ENCODE measurements around the gene XXYLT1.

DNA sequence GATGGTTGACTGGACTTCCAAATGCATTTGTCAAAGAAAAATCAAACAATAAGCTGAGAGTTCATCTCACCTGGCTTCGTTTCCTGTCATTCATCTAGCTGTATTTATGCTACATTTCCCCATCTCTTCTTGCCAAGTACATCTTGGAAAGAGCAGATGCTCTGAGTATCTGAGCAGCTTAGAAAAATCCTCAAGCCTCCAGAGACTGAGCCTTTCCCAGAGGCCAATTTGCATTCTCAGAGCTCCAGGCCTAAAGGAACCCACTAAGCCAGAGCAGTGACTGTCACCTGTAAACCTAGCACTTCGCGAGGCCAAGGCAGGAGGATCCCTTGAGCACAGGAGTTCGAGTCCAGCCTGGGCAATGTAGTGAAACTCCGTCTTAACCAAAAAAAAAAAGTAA lies 100.5 kb downstream of the XXYLT1 start:
- TF ChIP-seq, protein P1, sequence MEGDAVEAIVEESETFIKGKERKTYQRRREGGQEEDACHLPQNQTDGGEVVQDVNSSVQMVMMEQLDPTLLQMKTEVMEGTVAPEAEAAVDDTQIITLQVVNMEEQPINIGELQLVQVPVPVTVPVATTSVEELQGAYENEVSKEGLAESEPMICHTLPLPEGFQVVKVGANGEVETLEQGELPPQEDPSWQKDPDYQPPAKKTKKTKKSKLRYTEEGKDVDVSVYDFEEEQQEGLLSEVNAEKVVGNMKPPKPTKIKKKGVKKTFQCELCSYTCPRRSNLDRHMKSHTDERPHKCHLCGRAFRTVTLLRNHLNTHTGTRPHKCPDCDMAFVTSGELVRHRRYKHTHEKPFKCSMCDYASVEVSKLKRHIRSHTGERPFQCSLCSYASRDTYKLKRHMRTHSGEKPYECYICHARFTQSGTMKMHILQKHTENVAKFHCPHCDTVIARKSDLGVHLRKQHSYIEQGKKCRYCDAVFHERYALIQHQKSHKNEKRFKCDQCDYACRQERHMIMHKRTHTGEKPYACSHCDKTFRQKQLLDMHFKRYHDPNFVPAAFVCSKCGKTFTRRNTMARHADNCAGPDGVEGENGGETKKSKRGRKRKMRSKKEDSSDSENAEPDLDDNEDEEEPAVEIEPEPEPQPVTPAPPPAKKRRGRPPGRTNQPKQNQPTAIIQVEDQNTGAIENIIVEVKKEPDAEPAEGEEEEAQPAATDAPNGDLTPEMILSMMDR (IDR thresholded peaks at IDR 0.05) = no peak
- no peak for TF ChIP-seq POLR2A (IDR thresholded peaks at IDR 0.05)
